Gastrocnemius medialis (tissue), 4 donors: ENCODE data around the gene CTU1. TPM values are rescaled to one million over a fixed set of nuclear protein-coding genes. Genes with fewer than 3 reads are reported as not detected.

ENCODE experiments used
- ATAC-seq, 2 donors: fragments of 150-250 bp; one replicate each; pipeline ENCODE4 v1.9.1; 2016
- DNase-seq, 2 donors: peaks; one replicate each; pipeline ENCODE4 v3.0.0-alpha.2; 2019
- H3K27ac ChIP-seq, 4 donors: fragments of 200-600 bp; sonication (generic); 1 replicate in 1 of 4; 2 replicates in 3 of 4; pipeline ENCODE4 v1.5.1; 2016 to 2018; ENCODE audit warnings: mild to moderate bottlenecking in 2 of 4, moderate library complexity in 1 of 4
- H3K27me3 ChIP-seq, 3 donors: fragments of 200-600 bp; sonication (generic) in 2 of 3; 1 replicate in 1 of 3; 2 replicates in 2 of 3; pipeline versions ENCODE4 v1.5.1 to v1.6.0; 2016 to 2019; ENCODE audit warnings: mild to moderate bottlenecking in 1 of 3, moderate library complexity in 1 of 3
- H3K36me3 ChIP-seq, 2 donors: fragments of 200-600 bp; sonication (generic) in 1 of 2; one replicate each; pipeline ENCODE4 v1.5.1; 2017 to 2018
- H3K4me1 ChIP-seq, 2 donors: fragments of 200-600 bp; sonication (generic) in 1 of 2; one replicate each; pipeline ENCODE4 v1.5.1; 2016 to 2017; ENCODE audit warnings: mild to moderate bottlenecking in 2 of 2
- H3K4me3 ChIP-seq, 4 donors: fragments of 200-600 bp; sonication (generic) in 3 of 4; 1 replicate in 1 of 4; 2 replicates in 3 of 4; pipeline ENCODE4 v1.5.1; 2016 to 2019; ENCODE audit warnings: mild to moderate bottlenecking in 2 of 4
- H3K9me3 ChIP-seq, 3 donors: fragments of 200-600 bp; sonication (generic) in 2 of 3; 1 replicate in 1 of 3; 2 replicates in 2 of 3; pipeline ENCODE4 v1.5.1; 2016 to 2019
- POLR2A ChIP-seq, 2 donors: fragments of 450-650 bp; IDR thresholded peaks; one replicate each; pipeline ENCODE4 v1.6.1; 2017; ENCODE audit warnings: antibody characterized with exemption in 2 of 2, mild to moderate bottlenecking in 2 of 2, moderate library complexity in 2 of 2
- in situ Hi-C, 4 donors: fragments of 200-750 bp; cut with MboI; loops; one replicate each; pipeline versions ENCODE4 v1.15.0 to v1.8.0; 2017; ENCODE audit warnings: low sequenced_read_pairs in 4 of 4
- intact Hi-C: fragments of 100-400 bp; cut with DNase I; formaldehyde crosslinking; loops from one replicate; pipeline ENCODE4 v1.15.1; 2023; ENCODE audit warnings: low total_unique reads
- total RNA-seq, 4 donors: library from RNA; depleted of rRNA; stranded (reverse); fragments of >200 nt; gene quantifications; one replicate each; pipeline versions ENCODE4 v1.1.0 to v1.2.3, GENCODE V29; 2016
- TF ChIP-seq, protein P1 (sequence below), 5 experiments: fragments of 450-650 bp in 3 of 5; fragments of 200-600 bp in 2 of 5; sonication (generic) in 2 of 5; IDR thresholded peaks in 4 of 5; conservative IDR thresholded peaks in 1 of 5; 1 replicate in 4 of 5; 2 replicates in 1 of 5; pipeline ENCODE4 v1.5.1; 2016 to 2019; ENCODE audit warnings: antibody characterized with exemption in 5 of 5, mild to moderate bottlenecking in 3 of 5, moderate library complexity in 3 of 5

Gene CTU1
- total RNA-seq, 4 donors from 2014 or later, result 5.8 to 11.9 (median 9.3) TPM

DNA sequence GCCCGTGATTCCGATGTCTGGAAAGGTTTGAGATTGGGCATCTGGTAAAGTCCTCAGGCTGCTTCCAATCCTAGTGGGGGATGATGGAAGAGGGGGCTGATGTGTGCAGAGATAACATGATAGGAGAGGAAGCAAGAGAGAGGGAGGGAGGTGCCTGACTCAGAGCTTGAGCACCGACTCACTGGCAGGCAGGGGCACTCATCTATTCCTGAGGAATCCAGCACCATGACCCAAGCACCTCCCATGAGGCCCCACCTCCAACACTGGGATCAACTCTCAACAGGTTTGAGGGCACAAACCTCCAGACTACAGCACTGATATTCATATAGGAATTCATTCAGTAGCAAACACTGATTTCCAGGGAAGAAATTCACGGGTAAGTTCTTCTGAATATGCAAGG, 10.9 kb upstream of the CTU1 start:
- no peaks in the 10 kb centered on the region for H3K36me3 ChIP-seq
- no peaks in the 10 kb centered on the region for H3K9me3 ChIP-seq
- TF ChIP-seq, protein P1, sequence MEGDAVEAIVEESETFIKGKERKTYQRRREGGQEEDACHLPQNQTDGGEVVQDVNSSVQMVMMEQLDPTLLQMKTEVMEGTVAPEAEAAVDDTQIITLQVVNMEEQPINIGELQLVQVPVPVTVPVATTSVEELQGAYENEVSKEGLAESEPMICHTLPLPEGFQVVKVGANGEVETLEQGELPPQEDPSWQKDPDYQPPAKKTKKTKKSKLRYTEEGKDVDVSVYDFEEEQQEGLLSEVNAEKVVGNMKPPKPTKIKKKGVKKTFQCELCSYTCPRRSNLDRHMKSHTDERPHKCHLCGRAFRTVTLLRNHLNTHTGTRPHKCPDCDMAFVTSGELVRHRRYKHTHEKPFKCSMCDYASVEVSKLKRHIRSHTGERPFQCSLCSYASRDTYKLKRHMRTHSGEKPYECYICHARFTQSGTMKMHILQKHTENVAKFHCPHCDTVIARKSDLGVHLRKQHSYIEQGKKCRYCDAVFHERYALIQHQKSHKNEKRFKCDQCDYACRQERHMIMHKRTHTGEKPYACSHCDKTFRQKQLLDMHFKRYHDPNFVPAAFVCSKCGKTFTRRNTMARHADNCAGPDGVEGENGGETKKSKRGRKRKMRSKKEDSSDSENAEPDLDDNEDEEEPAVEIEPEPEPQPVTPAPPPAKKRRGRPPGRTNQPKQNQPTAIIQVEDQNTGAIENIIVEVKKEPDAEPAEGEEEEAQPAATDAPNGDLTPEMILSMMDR (IDR thresholded peaks at IDR 0.05 in 4 of 5, conservative IDR thresholded peaks at IDR 0.05 in 1 of 5), result no peak
- TF ChIP-seq POLR2A (IDR thresholded peaks at IDR 0.05), result no peak
- H3K27ac ChIP-seq, result no peak overlapping the region
- H3K27me3 ChIP-seq, result peaks cover 0 to 6% (median 0%) of the 10 kb centered on the region in 3 donors
- ATAC-seq, result no peak
- no peaks in the 10 kb centered on the region for H3K4me1 ChIP-seq
- intact Hi-C loops, result no loop called here
- DNase-seq, result no peak
- in situ Hi-C loops, result loop anchor here in 1 of 4 donors (25.0 kb wide), 1 partner anchor 468 kb away; no protein-coding TSS in a partner anchor
- no peak overlapping the region for H3K4me3 ChIP-seq

DNA sequence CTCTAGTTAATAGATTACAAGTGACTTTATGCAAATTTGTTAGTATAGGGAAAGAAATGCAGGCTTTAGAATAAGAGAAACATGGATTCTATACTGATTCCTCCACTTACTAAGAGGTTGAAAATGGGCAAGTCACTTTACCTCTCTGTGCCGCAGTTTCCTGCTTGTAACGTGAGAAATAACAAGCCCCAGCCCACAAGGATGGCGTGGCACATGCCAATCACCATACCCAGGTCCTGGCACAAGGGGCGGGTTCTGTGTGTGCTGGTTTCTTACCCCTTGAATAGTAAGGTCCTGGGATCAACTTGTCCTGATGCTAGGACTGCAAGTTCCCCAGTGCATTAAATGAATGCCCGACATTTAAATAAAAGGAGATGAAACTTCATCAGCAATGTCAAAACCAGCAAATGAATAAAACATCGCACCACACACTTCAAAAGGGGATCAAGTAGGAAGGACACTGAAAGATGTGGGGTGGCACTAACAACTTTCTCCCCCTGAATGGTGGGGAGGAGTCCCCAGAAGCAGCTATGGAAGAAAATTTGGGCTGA, 8.6 kb upstream of the CTU1 start:
- intact Hi-C loops, result no loop called here
- no peaks in the 10 kb centered on the region for H3K36me3 ChIP-seq
- TF ChIP-seq, protein P1 (IDR thresholded peaks at IDR 0.05 in 4 of 5, conservative IDR thresholded peaks at IDR 0.05 in 1 of 5), result no peak
- no peak for TF ChIP-seq POLR2A (IDR thresholded peaks at IDR 0.05)
- no peak overlapping the region for H3K27ac ChIP-seq
- H3K27me3 ChIP-seq, result peaks cover 0 to 6% (median 0%) of the 10 kb centered on the region in 3 donors
- in situ Hi-C loops, result loop anchor here in 1 of 4 donors (25.0 kb wide), 1 partner anchor 470 kb away; no protein-coding TSS in a partner anchor
- H3K4me1 ChIP-seq, result no peaks in the 10 kb centered on the region
- H3K9me3 ChIP-seq, result no peaks in the 10 kb centered on the region
- DNase-seq (no peak), ATAC-seq (no peak)
- H3K4me3 ChIP-seq, result no peak overlapping the region

DNA sequence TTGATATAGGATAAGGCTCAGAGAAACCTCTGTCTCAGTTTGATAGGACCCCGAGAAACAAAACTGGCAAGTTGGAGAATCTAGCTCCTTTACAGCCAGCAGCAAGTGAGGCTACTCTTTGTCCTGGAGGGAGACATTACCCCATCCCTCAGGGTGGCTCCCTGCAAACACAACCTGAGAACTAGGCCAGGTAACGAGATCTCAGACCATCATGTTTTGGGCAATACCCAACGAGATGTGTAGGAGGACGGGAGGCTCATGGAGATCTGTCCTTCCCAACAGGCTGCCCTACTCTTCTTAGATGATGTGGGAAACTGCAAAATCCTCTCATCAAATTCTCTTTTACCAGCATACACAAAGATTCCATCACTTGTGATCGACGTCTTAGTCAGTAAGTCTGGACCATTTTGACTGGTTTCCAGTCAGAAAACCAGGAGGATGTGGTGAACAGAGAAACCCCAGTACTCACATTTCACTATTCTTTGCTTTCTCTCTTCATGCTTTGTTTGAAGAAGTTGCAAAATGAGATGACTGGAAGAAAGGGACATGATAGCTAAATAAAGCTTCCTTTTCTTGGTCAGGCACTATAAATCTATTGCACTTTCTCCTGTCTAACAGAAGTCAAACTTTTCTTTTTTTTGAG, 6.0 kb upstream of the CTU1 start:
- intact Hi-C loops (no loop called here), in situ Hi-C loops (loop anchor here in 1 of 4 donors (25.0 kb wide), 1 partner anchor 473 kb away; no protein-coding TSS in a partner anchor)
- no peaks in the 10 kb centered on the region for H3K36me3 ChIP-seq
- no peak overlapping the region for H3K4me3 ChIP-seq
- DNase-seq (no peak), ATAC-seq (no peak)
- H3K27ac ChIP-seq, result no peak overlapping the region
- no peaks in the 10 kb centered on the region for H3K9me3 ChIP-seq
- H3K4me1 ChIP-seq, result no peaks in the 10 kb centered on the region
- TF ChIP-seq POLR2A (IDR thresholded peaks at IDR 0.05), result no peak
- TF ChIP-seq, protein P1 (IDR thresholded peaks at IDR 0.05 in 4 of 5, conservative IDR thresholded peaks at IDR 0.05 in 1 of 5), result no peak
- H3K27me3 ChIP-seq, result peaks cover 0 to 6% (median 0%) of the 10 kb centered on the region in 3 donors

DNA sequence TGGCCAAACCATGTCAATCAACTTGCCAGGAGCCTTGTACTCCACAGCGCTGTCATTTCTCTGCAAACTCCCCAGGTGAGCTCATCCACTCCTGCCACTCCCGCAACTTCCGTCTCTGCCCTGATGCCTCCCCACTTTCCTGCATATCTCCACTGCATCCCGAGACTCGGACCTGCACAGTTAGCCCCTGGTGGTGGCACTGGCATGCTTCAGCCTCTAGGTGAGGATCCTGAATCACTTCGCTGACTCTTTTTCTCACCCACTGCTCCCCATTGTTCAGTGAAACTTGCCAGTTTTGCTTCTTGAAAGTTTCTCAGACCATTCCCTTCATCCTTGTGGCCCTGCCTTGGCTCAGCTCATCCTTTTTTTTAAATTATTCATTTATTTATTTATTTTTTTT, 3.4 kb upstream of the CTU1 start:
- Histone ChIP-seq H3K9me3 (no peaks in the 10 kb centered on the region), H3K4me3 (no peak overlapping the region), H3K27ac (no peak overlapping the region), H3K4me1 (peaks cover 8 to 14% of the 10 kb centered on the region in 2 donors), H3K27me3 (peaks cover 0 to 3% (median 0%) of the 10 kb centered on the region in 3 donors), H3K36me3 (no peaks in the 10 kb centered on the region)
- intact Hi-C loops, result no loop called here
- DNase-seq, result no peak
- in situ Hi-C loops, result loop anchor here in 1 of 4 donors (25.0 kb wide), 1 partner anchor 476 kb away; no protein-coding TSS in a partner anchor
- TF ChIP-seq POLR2A (IDR thresholded peaks at IDR 0.05), result no peak
- TF ChIP-seq, protein P1 (IDR thresholded peaks at IDR 0.05 in 4 of 5, conservative IDR thresholded peaks at IDR 0.05 in 1 of 5), result no peak
- no peak for ATAC-seq
